ENCODE results near the gene KIZ.
A peak's percentile ranks its signal among the peaks of the same experiment; 100 is the strongest.

DNA sequence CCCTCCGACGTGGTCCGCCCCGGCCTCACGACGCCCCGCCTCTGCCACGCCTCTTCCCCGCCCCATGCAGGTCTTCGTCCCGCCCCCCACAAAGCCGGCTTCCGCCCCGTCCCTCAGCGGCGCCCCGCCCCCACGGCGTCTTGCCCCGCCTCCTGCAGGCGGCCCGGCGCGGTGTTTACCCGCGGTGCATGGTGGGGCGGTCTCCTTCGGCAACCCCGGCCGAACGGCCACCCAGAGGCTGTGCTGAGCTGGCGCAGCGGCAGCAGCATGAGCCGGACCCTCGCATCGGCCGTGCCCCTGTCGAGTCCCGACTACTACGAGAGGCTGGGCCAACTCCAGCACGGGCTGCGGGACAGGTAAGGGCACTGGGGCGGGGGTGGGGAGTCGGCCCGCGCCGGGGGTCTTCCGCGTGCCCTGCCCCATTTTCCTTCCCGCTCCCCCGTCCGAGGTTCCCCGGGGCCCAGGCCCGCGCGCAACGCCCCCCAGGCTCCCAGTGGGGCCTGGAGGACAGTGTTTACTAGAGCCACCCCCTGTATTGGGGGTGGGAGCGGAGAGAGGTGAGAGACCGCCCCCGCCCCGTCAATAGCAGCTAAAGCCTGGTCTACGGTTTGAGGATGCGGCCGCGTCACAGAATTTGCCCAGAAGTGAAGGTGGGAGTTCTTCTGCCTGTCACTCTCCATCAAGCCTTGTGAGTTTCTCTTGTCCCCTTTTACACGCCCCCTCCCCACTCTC, at the start of gene KIZ:
- TF ChIP-seq POLR2AphosphoS5 (IDR thresholded peaks at IDR 0.05; ENCODE audit: low read depth, low read length) = peak; percentile 95
- TF ChIP-seq EGR1 (IDR thresholded peaks at IDR 0.05; ENCODE audit: low read depth) = peak; percentile 32; the same call in 1 of the 2 replicates
- TF ChIP-seq, protein P1, sequence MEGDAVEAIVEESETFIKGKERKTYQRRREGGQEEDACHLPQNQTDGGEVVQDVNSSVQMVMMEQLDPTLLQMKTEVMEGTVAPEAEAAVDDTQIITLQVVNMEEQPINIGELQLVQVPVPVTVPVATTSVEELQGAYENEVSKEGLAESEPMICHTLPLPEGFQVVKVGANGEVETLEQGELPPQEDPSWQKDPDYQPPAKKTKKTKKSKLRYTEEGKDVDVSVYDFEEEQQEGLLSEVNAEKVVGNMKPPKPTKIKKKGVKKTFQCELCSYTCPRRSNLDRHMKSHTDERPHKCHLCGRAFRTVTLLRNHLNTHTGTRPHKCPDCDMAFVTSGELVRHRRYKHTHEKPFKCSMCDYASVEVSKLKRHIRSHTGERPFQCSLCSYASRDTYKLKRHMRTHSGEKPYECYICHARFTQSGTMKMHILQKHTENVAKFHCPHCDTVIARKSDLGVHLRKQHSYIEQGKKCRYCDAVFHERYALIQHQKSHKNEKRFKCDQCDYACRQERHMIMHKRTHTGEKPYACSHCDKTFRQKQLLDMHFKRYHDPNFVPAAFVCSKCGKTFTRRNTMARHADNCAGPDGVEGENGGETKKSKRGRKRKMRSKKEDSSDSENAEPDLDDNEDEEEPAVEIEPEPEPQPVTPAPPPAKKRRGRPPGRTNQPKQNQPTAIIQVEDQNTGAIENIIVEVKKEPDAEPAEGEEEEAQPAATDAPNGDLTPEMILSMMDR (IDR thresholded peaks at IDR 0.05 in 2 of 3, conservative IDR thresholded peaks at IDR 0.05 in 1 of 3; ENCODE audit: borderline replicate concordance in 1 of 3, insufficient read depth in 1 of 3, low read depth in 2 of 3, low read length in 2 of 3) = peak in 2 of 3 experiments; percentile 26 to 38; a peak in 3 of 6 replicates
- TF ChIP-seq POLR2A (IDR thresholded peaks at IDR 0.05; ENCODE audit: borderline replicate concordance, extremely low read depth, insufficient read depth, insufficient read length) = peak; percentile 68
- no peak for TF ChIP-seq ELF1 (IDR thresholded peaks at IDR 0.05; ENCODE audit: borderline replicate concordance, low read depth)
- TF ChIP-seq ZNF274 (IDR thresholded peaks at IDR 0.05; ENCODE audit: low read depth, low read length) = no peak
- no peak for TF ChIP-seq REST (IDR thresholded peaks at IDR 0.05; ENCODE audit: low read depth)
- peak; percentile 18 for TF ChIP-seq TCF7L2 (IDR thresholded peaks at IDR 0.05; ENCODE audit: borderline replicate concordance, extremely low read depth, insufficient read depth, insufficient read length)
- TF ChIP-seq EZH2phosphoT487 (IDR thresholded peaks at IDR 0.05; ENCODE audit: borderline replicate concordance) = no peak
